SHP77 treated with DMSO at 0.1 percent for 48 hours (cell line): ENCODE measurements around the gene EPHA3.
A peak's percentile ranks its signal among the peaks of the same experiment; 100 is the strongest.

Experiments used
- DNase-seq: peaks from one replicate; lab custom pipeline; 2025; lab: John Stamatoyannopoulos, UW

The EPHA3 gene

GRCh38 chr3:89145995-89146394 is 38.6 kb downstream of the EPHA3 start:
- DNase-seq = no peak

- DNase-seq = no peak
These were observed 47.0 kb downstream of the EPHA3 start for GRCh38 chr3:89154416-89154815.

GRCh38 chr3:89155811-89156210 is 48.4 kb downstream of the EPHA3 start:
- DNase-seq = no peak

GRCh38 chr3:89157575-89157974 is 50.2 kb downstream of the EPHA3 start:
- DNase-seq = no peak

GRCh38 chr3:89159605-89160004 is 52.2 kb downstream of the EPHA3 start:
- DNase-seq = no peak

GRCh38 chr3:89164774-89165173 is 57.4 kb downstream of the EPHA3 start:
- no peak for DNase-seq

- no peak for DNase-seq
These were observed 58.3 kb downstream of the EPHA3 start for GRCh38 chr3:89165636-89166263.

GRCh38 chr3:89171687-89172545 is 64.5 kb downstream of the EPHA3 start:
- DNase-seq = no peak

- no peak for DNase-seq
These were observed 66.1 kb downstream of the EPHA3 start for GRCh38 chr3:89173546-89173945.

- DNase-seq = no peak
These were observed 72.1 kb downstream of the EPHA3 start for GRCh38 chr3:89179355-89180001.

- peak; percentile 6 for DNase-seq
These were observed 72.9 kb downstream of the EPHA3 start for GRCh38 chr3:89180334-89180733.

GRCh38 chr3:89182056-89182455 is 74.6 kb downstream of the EPHA3 start:
- DNase-seq = no peak

- DNase-seq = no peak
These were observed 77.0 kb downstream of the EPHA3 start for GRCh38 chr3:89184151-89184995.

- no peak for DNase-seq
These were observed 79.0 kb downstream of the EPHA3 start for GRCh38 chr3:89186456-89186855.

GRCh38 chr3:89198591-89198990 is 91.2 kb downstream of the EPHA3 start:
- DNase-seq = no peak

- DNase-seq = no peak
These were observed 105.2 kb downstream of the EPHA3 start for GRCh38 chr3:89212619-89213018.

GRCh38 chr3:89216016-89216739 is 108.8 kb downstream of the EPHA3 start:
- DNase-seq = no peak

- DNase-seq = no peak
These were observed 109.8 kb downstream of the EPHA3 start for GRCh38 chr3:89217148-89217685.

GRCh38 chr3:89221924-89222323 is 114.5 kb downstream of the EPHA3 start:
- peak; percentile 6 for DNase-seq

- peak; percentile 7 for DNase-seq
These were observed 115.8 kb downstream of the EPHA3 start for GRCh38 chr3:89223188-89223587.

- peak; percentile 14 for DNase-seq
These were observed 119.8 kb downstream of the EPHA3 start for GRCh38 chr3:89227218-89227617.
